HEK293T (cell line): ENCODE data around the gene OR2G6.
"Not testable (repeated sequence)": the region's sequence is repeated elsewhere in the genome, so short reads cannot be mapped to it uniquely, and the experiment has no call there.

Experiments used
- CTCF ChIA-PET: fragments of 350-600 bp; formaldehyde crosslinking; extraction: SDS; loops from one replicate; lab custom pipeline; 2021; ENCODE audit warnings: antibody characterized with exemption, inconsistent platforms; lab: Yijun Ruan, JAX
- POLR2A ChIA-PET: fragments of 350-600 bp; formaldehyde crosslinking; extraction: SDS; loops from one replicate; lab custom pipeline; 2020; ENCODE audit warnings: antibody characterized with exemption, inconsistent platforms; lab: Yijun Ruan, JAX
- DNase-seq: peaks from one replicate; pipeline ENCODE4 v3.0.0; 2012; ENCODE audit warnings: mixed read lengths; ENCODE audit errors: extremely low spot score
- ARNT ChIP-seq: fragments of 450-650 bp; IDR thresholded peaks from 2 replicates; pipeline ENCODE4 v1.6.1; 2017; ENCODE audit warnings: mild to moderate bottlenecking
- BHLHE40 ChIP-seq: fragments of 450-650 bp; IDR thresholded peaks from 2 replicates; pipeline ENCODE4 v1.6.1; 2016; ENCODE audit warnings: mild to moderate bottlenecking, moderate library complexity, borderline replicate concordance
- ELF4 ChIP-seq: fragments of 450-650 bp; IDR thresholded peaks from 2 replicates; pipeline ENCODE4 v1.6.1; 2017; ENCODE audit warnings: antibody characterized with exemption
- FOXA1 ChIP-seq: fragments of 450-650 bp; IDR thresholded peaks from 2 replicates; pipeline ENCODE4 v1.6.1; 2016; ENCODE audit warnings: mild to moderate bottlenecking
- FOXK2 ChIP-seq: fragments of 450-650 bp; IDR thresholded peaks from 2 replicates; pipeline ENCODE4 v1.6.1; 2016; ENCODE audit warnings: mild to moderate bottlenecking
- FOXM1 ChIP-seq: fragments of 450-650 bp; IDR thresholded peaks from 2 replicates; pipeline ENCODE4 v1.6.1; 2017; ENCODE audit warnings: mild to moderate bottlenecking, borderline replicate concordance
- HDGF ChIP-seq: fragments of 450-650 bp; IDR thresholded peaks from 2 replicates; pipeline ENCODE4 v1.6.1; 2017; ENCODE audit warnings: antibody characterized with exemption, borderline replicate concordance
- L3MBTL2 ChIP-seq: fragments of 450-650 bp; conservative IDR thresholded peaks from 2 replicates; pipeline ENCODE4 v1.6.1; 2016; ENCODE audit warnings: mild to moderate bottlenecking
- LEF1 ChIP-seq: fragments of 450-650 bp; IDR thresholded peaks from 2 replicates; pipeline ENCODE4 v1.6.1; 2017; ENCODE audit warnings: mild to moderate bottlenecking, borderline replicate concordance
- NFRKB ChIP-seq: fragments of 450-650 bp; IDR thresholded peaks from 2 replicates; pipeline ENCODE4 v1.6.1; 2016; ENCODE audit warnings: mild to moderate bottlenecking, moderate library complexity
- SP1 ChIP-seq: fragments of 450-650 bp; IDR thresholded peaks from 2 replicates; pipeline ENCODE4 v1.6.1; 2017
- SUZ12 ChIP-seq: fragments of 450-650 bp; IDR thresholded peaks from 2 replicates; pipeline ENCODE4 v1.6.1; 2016; ENCODE audit warnings: mild to moderate bottlenecking
- ZNF384 ChIP-seq: fragments of 450-650 bp; IDR thresholded peaks from 2 replicates; pipeline ENCODE4 v1.6.1; 2016

OR2G6 gene

GRCh38 chr1:248507773-248508172 lies at the start of gene OR2G6:
Gene OR2G6, plus strand, starts transcription at chr1:248508073. Its CDS starts 13,574 bp downstream, at chr1:248521647.
- POLR2A ChIA-PET, CTCF ChIA-PET, DNase-seq: not testable (repeated sequence)

GRCh38 chr1:248459117-248459516 lies 48.8 kb upstream of the OR2G6 start:
- POLR2A ChIA-PET = not testable (repeated sequence)

GRCh38 chr1:248471154-248471553 lies 36.7 kb upstream of the OR2G6 start:
- ChIA-PET CTCF (no interaction called here), POLR2A (no interaction called here)
- no peak for DNase-seq
- TF ChIP-seq BHLHE40 = no peak

More at GRCh38 chr1:248459117-248459516, 48.8 kb upstream of the OR2G6 start:
- DNase-seq, CTCF ChIA-PET: not testable (repeated sequence)

GRCh38 chr1:248472111-248472510 lies 35.8 kb upstream of the OR2G6 start:
- POLR2A ChIA-PET, CTCF ChIA-PET: not testable (repeated sequence)

GRCh38 chr1:248473051-248473450 lies 34.8 kb upstream of the OR2G6 start, which contains the start of gene OR2T3:
Gene OR2T3, plus strand, starts transcription at chr1:248473351. Its CDS starts 0 bp downstream, at chr1:248473351.
- POLR2A ChIA-PET, DNase-seq, CTCF ChIA-PET: not testable (repeated sequence)

More at GRCh38 chr1:248472111-248472510, 35.8 kb upstream of the OR2G6 start:
- not testable (repeated sequence) for DNase-seq

GRCh38 chr1:248475660-248476059 lies 32.2 kb upstream of the OR2G6 start:
- CTCF ChIA-PET, POLR2A ChIA-PET, DNase-seq: not testable (repeated sequence)

GRCh38 chr1:248481686-248482579 lies 25.9 kb upstream of the OR2G6 start:
- CTCF ChIA-PET, POLR2A ChIA-PET, DNase-seq: not testable (repeated sequence)

- POLR2A ChIA-PET = not testable (repeated sequence)
Observed at GRCh38 chr1:248488289-248488688, 19.6 kb upstream of the OR2G6 start, which contains the start of gene OR2T5. Gene OR2T5, plus strand, starts transcription at chr1:248488589. Its CDS starts 0 bp downstream, at chr1:248488589.

GRCh38 chr1:248496661-248497060 lies 11.2 kb upstream of the OR2G6 start:
- POLR2A ChIA-PET, CTCF ChIA-PET, DNase-seq: not testable (repeated sequence)

More at GRCh38 chr1:248488289-248488688, 19.6 kb upstream of the OR2G6 start, which contains the start of gene OR2T5:
- CTCF ChIA-PET, DNase-seq: not testable (repeated sequence)

- DNase-seq, POLR2A ChIA-PET, CTCF ChIA-PET: not testable (repeated sequence)
Observed at GRCh38 chr1:248500305-248501035, 7.4 kb upstream of the OR2G6 start.

GRCh38 chr1:248510217-248510616 lies 2.3 kb downstream of the OR2G6 start:
- CTCF ChIA-PET, DNase-seq, POLR2A ChIA-PET: not testable (repeated sequence)

- TF ChIP-seq ELF4 (no peak), FOXA1 (no peak), SP1 (no peak), ARNT (no peak), ZNF384 (no peak), SUZ12 (no peak), HDGF (no peak), LEF1 (no peak), NFRKB (no peak), FOXM1 (no peak), L3MBTL2 (no peak), BHLHE40 (no peak), FOXK2 (no peak)
- no peak for DNase-seq
- POLR2A ChIA-PET = no interaction called here
- CTCF ChIA-PET = no interaction called here
Observed at GRCh38 chr1:248521856-248522255, 14.0 kb downstream of the OR2G6 start.

GRCh38 chr1:248537449-248537848 lies 29.6 kb downstream of the OR2G6 start:
- CTCF ChIA-PET, DNase-seq, POLR2A ChIA-PET: not testable (repeated sequence)

GRCh38 chr1:248547383-248547782 lies 39.5 kb downstream of the OR2G6 start:
- CTCF ChIA-PET, DNase-seq, POLR2A ChIA-PET: not testable (repeated sequence)

- DNase-seq, POLR2A ChIA-PET, CTCF ChIA-PET: not testable (repeated sequence)
Observed at GRCh38 chr1:248551027-248551426, 43.2 kb downstream of the OR2G6 start.
